ENCODE results near the gene BMP6. TPM values are rescaled to one million over a fixed set of nuclear protein-coding genes. Genes with fewer than 3 reads are reported as not detected.

The BMP6 gene
- total and polyA plus RNA-seq, 2 experiments from 2014 or later: 1.3 to 10.3 TPM

DNA sequence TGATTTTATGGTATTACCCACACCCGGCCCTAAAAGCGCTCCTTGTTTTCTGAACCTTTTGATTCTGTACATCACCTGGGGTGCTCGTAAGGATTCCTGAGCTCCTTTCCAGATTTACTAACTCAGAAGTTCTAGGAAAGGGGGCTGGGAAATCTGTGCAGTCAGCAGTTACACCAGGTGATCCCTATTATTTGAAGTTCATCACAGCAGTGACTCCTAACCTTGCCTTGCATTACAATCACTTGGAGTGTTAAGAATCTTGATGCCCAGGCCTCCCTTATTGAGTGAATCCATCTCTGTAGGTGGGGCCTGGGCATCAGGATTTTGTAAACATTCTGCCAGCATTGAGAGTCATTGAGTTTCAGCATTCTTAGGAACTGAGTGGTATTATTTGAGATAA, 44.7 kb downstream of the BMP6 start:
- peaks cover 6% of the 10 kb centered on the region; the same call in 1 of the 2 replicates for H3K79me2 ChIP-seq (ENCODE audit: insufficient read depth)
- H3K4me2 ChIP-seq (ENCODE audit: unreplicated experiment): no peak overlapping the region
- WGBS, 2 experiments (ENCODE audit: low coverage in 1 of 2, low lambda C conversion rate in 2 of 2, missing lambda C conversion rate in 2 of 2): 99% methylated on average over 3 of the region's 3 CpGs
- H2AFZ ChIP-seq: no peak overlapping the region
- H3K9ac ChIP-seq: no peak overlapping the region
- peaks cover 25% of the 10 kb centered on the region for H3K4me1 ChIP-seq (ENCODE audit: insufficient read depth)
- H3F3A ChIP-seq (ENCODE audit: insufficient read depth): peaks cover 8% of the 10 kb centered on the region; the same call in 1 of the 2 replicates
- in situ Hi-C loops (cut with MboI): no loop called here
- no peaks in the 10 kb centered on the region for H3K9me2 ChIP-seq (ENCODE audit: insufficient read depth)
- DNase-seq: no peak
- no peaks in the 10 kb centered on the region for H3K36me3 ChIP-seq (ENCODE audit: low read depth)
- no peaks in the 10 kb centered on the region for H4K20me1 ChIP-seq (ENCODE audit: insufficient read depth)
- H3K9me3 ChIP-seq (ENCODE audit: low read depth): no peaks in the 10 kb centered on the region
- H3K4me3 ChIP-seq: no peak overlapping the region
- H3K27me3 ChIP-seq (replicated peaks; ENCODE audit: insufficient read depth): no peaks in the 10 kb centered on the region
- no peak for TF ChIP-seq EZH2 (IDR thresholded peaks at IDR 0.05; ENCODE audit: insufficient read depth, poor library complexity, severe bottlenecking)
- no peak for TF ChIP-seq EZH2phosphoT487 (IDR thresholded peaks at IDR 0.05; ENCODE audit: insufficient read depth, low read depth)
- H3K27ac ChIP-seq: no peak overlapping the region

DNA sequence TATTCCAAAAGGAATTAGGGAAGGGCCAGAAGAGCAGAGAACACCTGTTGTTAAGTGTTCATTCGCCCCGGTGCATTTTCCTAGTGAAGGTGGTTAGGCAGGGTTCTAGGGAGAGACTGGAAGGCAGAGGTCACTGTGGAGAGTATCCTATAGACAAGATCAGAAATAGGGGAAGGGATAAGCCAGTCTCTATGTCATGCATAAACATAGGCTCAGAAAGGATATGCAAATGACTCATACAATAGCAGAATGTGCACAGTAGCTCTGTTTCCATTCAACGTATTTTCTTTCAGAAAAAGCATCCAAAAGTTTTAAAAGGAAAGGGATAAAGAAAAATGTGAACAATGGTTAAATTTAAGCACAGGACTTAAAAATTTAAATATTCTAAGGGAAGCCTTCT, 47.4 kb downstream of the BMP6 start:
- Histone ChIP-seq H3K9me2 (ENCODE audit: insufficient read depth) (no peaks in the 10 kb centered on the region), H3K27ac (no peak overlapping the region), H3K9me3 (ENCODE audit: low read depth) (no peaks in the 10 kb centered on the region), H3K79me2 (ENCODE audit: insufficient read depth) (peaks cover 6% of the 10 kb centered on the region; the same call in 1 of the 2 replicates), H3K4me1 (ENCODE audit: insufficient read depth) (peaks cover 21% of the 10 kb centered on the region), H3K4me2 (ENCODE audit: unreplicated experiment) (no peak overlapping the region), H3F3A (ENCODE audit: insufficient read depth) (no peaks in the 10 kb centered on the region; the same call in 1 of the 2 replicates), H3K36me3 (ENCODE audit: low read depth) (no peaks in the 10 kb centered on the region), H3K9ac (no peak overlapping the region), H4K20me1 (ENCODE audit: insufficient read depth) (no peaks in the 10 kb centered on the region), H2AFZ (no peak overlapping the region), H3K27me3 (replicated peaks; ENCODE audit: insufficient read depth) (no peaks in the 10 kb centered on the region), H3K4me3 (no peak overlapping the region)
- no peak for DNase-seq
- TF ChIP-seq EZH2 (IDR thresholded peaks at IDR 0.05; ENCODE audit: insufficient read depth, poor library complexity, severe bottlenecking) (no peak), EZH2phosphoT487 (IDR thresholded peaks at IDR 0.05; ENCODE audit: insufficient read depth, low read depth) (no peak)
- in situ Hi-C loops (cut with MboI): no loop called here
- WGBS, 2 experiments (ENCODE audit: low coverage in 1 of 2, low lambda C conversion rate in 2 of 2, missing lambda C conversion rate in 2 of 2): 96% methylated on average over 3 of the region's 3 CpGs

DNA sequence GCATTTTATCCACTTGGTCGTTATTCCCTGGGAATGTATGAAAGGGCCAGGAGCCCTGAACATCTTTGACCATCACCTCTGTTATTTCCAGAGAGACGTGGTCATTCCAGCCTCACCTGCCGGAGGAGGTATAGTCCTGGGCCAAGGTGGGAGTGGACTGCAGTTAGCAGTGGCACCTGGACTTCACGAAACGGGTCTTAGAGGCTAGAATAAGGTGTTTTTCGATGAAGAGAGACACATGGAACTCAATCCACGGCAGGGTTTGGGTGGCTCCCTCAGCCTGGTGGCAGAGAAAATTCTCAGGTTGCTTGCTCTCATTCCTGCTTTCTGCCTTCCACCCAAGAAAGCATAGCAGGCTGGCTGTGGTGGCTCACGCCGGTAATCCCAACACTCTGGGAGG, 48.0 kb downstream of the BMP6 start:
- peaks cover 6% of the 10 kb centered on the region; the same call in 1 of the 2 replicates for H3K79me2 ChIP-seq (ENCODE audit: insufficient read depth)
- no peak for DNase-seq
- 81 to 85% methylated on average over 9 of the region's 9 CpGs for WGBS, 2 experiments (ENCODE audit: low coverage in 1 of 2, low lambda C conversion rate in 2 of 2, missing lambda C conversion rate in 2 of 2)
- H3K4me1 ChIP-seq (ENCODE audit: insufficient read depth): peaks cover 21% of the 10 kb centered on the region
- H3K4me2 ChIP-seq (ENCODE audit: unreplicated experiment): no peak overlapping the region
- H3K27me3 ChIP-seq (replicated peaks; ENCODE audit: insufficient read depth): no peaks in the 10 kb centered on the region
- TF ChIP-seq EZH2 (IDR thresholded peaks at IDR 0.05; ENCODE audit: insufficient read depth, poor library complexity, severe bottlenecking): no peak
- no peak for TF ChIP-seq EZH2phosphoT487 (IDR thresholded peaks at IDR 0.05; ENCODE audit: insufficient read depth, low read depth)
- H2AFZ ChIP-seq: no peak overlapping the region
- H3F3A ChIP-seq (ENCODE audit: insufficient read depth): no peaks in the 10 kb centered on the region
- no peaks in the 10 kb centered on the region for H3K9me2 ChIP-seq (ENCODE audit: insufficient read depth)
- H3K36me3 ChIP-seq (ENCODE audit: low read depth): no peaks in the 10 kb centered on the region
- no peak overlapping the region for H3K27ac ChIP-seq
- no peaks in the 10 kb centered on the region for H3K9me3 ChIP-seq (ENCODE audit: low read depth)
- no peak overlapping the region for H3K4me3 ChIP-seq
- no peak overlapping the region for H3K9ac ChIP-seq
- in situ Hi-C loops (cut with MboI): no loop called here
- H4K20me1 ChIP-seq (ENCODE audit: insufficient read depth): no peaks in the 10 kb centered on the region

DNA sequence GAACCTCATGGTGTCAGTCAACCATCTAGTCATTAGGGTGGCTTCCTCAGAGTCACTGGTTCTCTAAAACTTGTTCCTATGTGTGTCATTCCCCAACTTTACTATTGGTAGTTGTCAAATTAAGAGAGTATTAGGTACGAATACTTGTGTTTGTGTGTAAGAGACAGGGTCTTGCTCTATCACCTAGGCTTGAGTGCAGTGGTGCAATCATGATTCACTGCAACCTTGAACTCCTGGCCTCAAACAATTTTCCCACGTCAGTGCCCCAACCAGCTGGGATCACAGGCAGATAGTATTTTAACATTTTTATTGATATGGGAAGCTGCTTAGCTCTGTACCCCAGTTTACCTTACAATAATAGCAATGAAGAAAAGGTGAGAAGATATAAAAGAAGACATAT, 50.6 kb downstream of the BMP6 start:
- Histone ChIP-seq H3K9me3 (ENCODE audit: low read depth) (no peaks in the 10 kb centered on the region), H3K9ac (no peak overlapping the region), H3K9me2 (ENCODE audit: insufficient read depth) (no peaks in the 10 kb centered on the region), H2AFZ (no peak overlapping the region), H3K79me2 (ENCODE audit: insufficient read depth) (peaks cover 6% of the 10 kb centered on the region; the same call in 1 of the 2 replicates), H3K4me3 (no peak overlapping the region), H3F3A (ENCODE audit: insufficient read depth) (no peaks in the 10 kb centered on the region), H4K20me1 (ENCODE audit: insufficient read depth) (no peaks in the 10 kb centered on the region), H3K27me3 (replicated peaks; ENCODE audit: insufficient read depth) (no peaks in the 10 kb centered on the region), H3K27ac (no peak overlapping the region), H3K4me1 (ENCODE audit: insufficient read depth) (no peaks in the 10 kb centered on the region), H3K4me2 (ENCODE audit: unreplicated experiment) (no peak overlapping the region), H3K36me3 (ENCODE audit: low read depth) (no peaks in the 10 kb centered on the region)
- in situ Hi-C loops (cut with MboI): no loop called here
- DNase-seq: no peak
- no peak for TF ChIP-seq EZH2phosphoT487 (IDR thresholded peaks at IDR 0.05; ENCODE audit: insufficient read depth, low read depth)
- no peak for TF ChIP-seq EZH2 (IDR thresholded peaks at IDR 0.05; ENCODE audit: insufficient read depth, poor library complexity, severe bottlenecking)
- WGBS, 2 experiments (ENCODE audit: low coverage in 1 of 2, low lambda C conversion rate in 2 of 2, missing lambda C conversion rate in 2 of 2): 79 to 82% methylated on average over 2 of the region's 2 CpGs

DNA sequence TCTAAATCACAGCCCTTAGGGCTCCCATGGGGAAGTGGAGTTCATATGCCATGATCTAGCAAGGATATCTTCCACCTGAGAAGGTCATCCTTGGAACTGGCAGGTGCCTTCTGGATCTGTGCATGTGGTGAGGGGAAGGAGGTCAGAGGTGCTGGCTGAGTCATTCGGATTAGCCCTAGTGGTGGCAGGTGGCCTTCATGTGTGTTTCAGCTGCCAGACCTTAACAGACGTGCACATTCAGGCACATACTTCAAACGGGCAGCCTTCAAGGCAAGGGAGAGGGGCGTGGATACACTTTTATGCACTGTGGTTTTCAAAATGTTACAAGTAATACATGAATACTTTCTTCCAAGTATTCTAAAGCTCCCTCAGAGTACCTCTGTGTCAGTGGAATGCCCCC, 51.2 kb downstream of the BMP6 start:
- Histone ChIP-seq H3K9ac (no peak overlapping the region), H3K9me3 (ENCODE audit: low read depth) (no peaks in the 10 kb centered on the region), H3K9me2 (ENCODE audit: insufficient read depth) (no peaks in the 10 kb centered on the region), H3K4me3 (no peak overlapping the region), H3K27me3 (replicated peaks; ENCODE audit: insufficient read depth) (no peaks in the 10 kb centered on the region), H3K4me2 (ENCODE audit: unreplicated experiment) (no peak overlapping the region), H3F3A (ENCODE audit: insufficient read depth) (no peaks in the 10 kb centered on the region), H3K27ac (no peak overlapping the region), H3K36me3 (ENCODE audit: low read depth) (no peaks in the 10 kb centered on the region), H2AFZ (no peak overlapping the region), H4K20me1 (ENCODE audit: insufficient read depth) (no peaks in the 10 kb centered on the region), H3K79me2 (ENCODE audit: insufficient read depth) (peaks cover 6% of the 10 kb centered on the region; the same call in 1 of the 2 replicates), H3K4me1 (ENCODE audit: insufficient read depth) (no peaks in the 10 kb centered on the region)
- no peak for TF ChIP-seq EZH2 (IDR thresholded peaks at IDR 0.05; ENCODE audit: insufficient read depth, poor library complexity, severe bottlenecking)
- TF ChIP-seq EZH2phosphoT487 (IDR thresholded peaks at IDR 0.05; ENCODE audit: insufficient read depth, low read depth): no peak
- WGBS, 2 experiments (ENCODE audit: low coverage in 1 of 2, low lambda C conversion rate in 2 of 2, missing lambda C conversion rate in 2 of 2): 65 to 74% methylated on average over 4 of the region's 4 CpGs
- in situ Hi-C loops (cut with MboI): no loop called here
- DNase-seq: no peak
